ENCODE results near the gene CASKIN1.
"Not testable (repeated sequence)": the region's sequence is repeated elsewhere in the genome, so short reads cannot be mapped to it uniquely, and the experiment has no call there.

DNA sequence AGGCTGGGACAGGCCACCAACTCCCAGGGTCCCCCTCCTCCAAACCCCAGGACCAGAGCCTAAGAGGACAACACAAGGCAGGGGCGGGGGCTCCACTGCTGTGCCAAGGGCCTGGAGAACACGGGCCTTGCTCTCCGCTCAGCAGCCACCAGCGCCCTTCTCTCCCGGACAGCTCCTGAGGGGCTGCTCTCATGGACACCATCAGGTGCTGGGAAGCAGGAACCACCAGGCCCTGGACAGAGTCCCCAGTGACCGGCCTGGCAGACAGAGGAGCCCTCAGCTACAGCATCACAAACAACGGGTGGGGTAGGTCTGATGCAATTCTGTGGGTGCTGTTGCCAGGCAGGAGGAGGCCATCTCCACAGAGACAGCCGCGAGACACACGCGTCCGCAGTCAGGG lies 62.6 kb downstream of the CASKIN1 start:
- not testable (repeated sequence) for TF ChIP-seq POLR2AphosphoS5 (IDR thresholded peaks at IDR 0.05; ENCODE audit: borderline replicate concordance, low read depth, low read length); EZH2 (IDR thresholded peaks at IDR 0.05); FOXP2 (optimal IDR thresholded peaks at IDR 0.05; ENCODE audit: control extremely low read depth, extremely low read length, insufficient read depth)
